ENCODE data around the gene PTPN7. TPM values are rescaled to one million over a fixed set of nuclear protein-coding genes. Genes with fewer than 3 reads are reported as not detected.

PTPN7 gene
- polyA plus RNA-seq, 1 experiment = not detected

- ChIA-PET POLR2A (no interaction called here), CTCF (interaction anchor here (0.6 to 1.1 kb wide), 2 partner anchors 140 to 142 kb away, joined by 3 to 10 read pairs; no protein-coding TSS in a partner anchor)
- H3K9me3 ChIP-seq (ENCODE audit: control insufficient read depth, insufficient read depth, low read length) = peaks cover 4% of the 10 kb centered on the region; the same call in 1 of the 2 replicates
- no peaks in the 10 kb centered on the region for H3K27me3 ChIP-seq (ENCODE audit: control insufficient read depth, insufficient read depth, low read length)
- no peak overlapping the region for H3K27ac ChIP-seq (ENCODE audit: low read depth, low read length)
- H3K4me3 ChIP-seq (ENCODE audit: low read depth, low read length) = no peak overlapping the region
- DNase-seq (ENCODE audit: low read depth, low spot score) = no peak
- TF ChIP-seq CTCF (IDR thresholded peaks at IDR 0.05; ENCODE audit: low read depth, low read length) = no peak
Measured at GRCh38 chr1:202140833-202141232, 19.6 kb downstream of the PTPN7 start.

GRCh38 chr1:202135221-202135721 is 25.1 kb downstream of the PTPN7 start:
- H3K4me3 ChIP-seq (ENCODE audit: low read depth, low read length) = no peak overlapping the region
- no peaks in the 10 kb centered on the region for H3K27me3 ChIP-seq (ENCODE audit: control insufficient read depth, insufficient read depth, low read length)
- DNase-seq (ENCODE audit: low read depth, low spot score) = peak; percentile 30
- no peaks in the 10 kb centered on the region for H3K9me3 ChIP-seq (ENCODE audit: control insufficient read depth, insufficient read depth, low read length)
- H3K27ac ChIP-seq (ENCODE audit: low read depth, low read length) = no peak overlapping the region
- TF ChIP-seq CTCF (IDR thresholded peaks at IDR 0.05; ENCODE audit: low read depth, low read length) = peak; percentile 85
- POLR2A ChIA-PET = interaction anchor here (1.7 kb wide), 1 partner anchor 8 kb away, joined by 5 read pairs; no protein-coding TSS in a partner anchor
- CTCF ChIA-PET = interaction anchor here (0.5 to 3.9 kb wide), 23 partner anchors 9 to 427 kb away, joined by 3 to 43 read pairs (median 3); partner anchors contain the start of genes ARL8A, ELF3 and GPR37L1

- Histone ChIP-seq H3K4me3 (ENCODE audit: low read depth, low read length) (no peak overlapping the region), H3K9me3 (ENCODE audit: control insufficient read depth, insufficient read depth, low read length) (no peaks in the 10 kb centered on the region), H3K27me3 (ENCODE audit: control insufficient read depth, insufficient read depth, low read length) (no peaks in the 10 kb centered on the region), H3K27ac (ENCODE audit: low read depth, low read length) (no peak overlapping the region)
- no peak for DNase-seq (ENCODE audit: low read depth, low spot score)
- POLR2A ChIA-PET = interaction anchor here (1.7 kb wide), 1 partner anchor 8 kb away, joined by 5 read pairs; no protein-coding TSS in a partner anchor
- CTCF ChIA-PET = interaction anchor here (0.5 to 3.9 kb wide), 15 partner anchors 9 to 426 kb away, joined by 3 to 43 read pairs (median 5); partner anchors contain the start of genes ARL8A and GPR37L1
- no peak for TF ChIP-seq CTCF (IDR thresholded peaks at IDR 0.05; ENCODE audit: low read depth, low read length)
Measured at GRCh38 chr1:202134645-202135172, 25.7 kb downstream of the PTPN7 start.

GRCh38 chr1:202133989-202134388 is 26.4 kb downstream of the PTPN7 start:
- no peak for DNase-seq (ENCODE audit: low read depth, low spot score)
- TF ChIP-seq CTCF (IDR thresholded peaks at IDR 0.05; ENCODE audit: low read depth, low read length) = no peak
- ChIA-PET CTCF (interaction anchor here (0.8 to 3.9 kb wide), 7 partner anchors 9 to 134 kb away, joined by 3 to 43 read pairs (median 4); partner anchors contain the start of gene GPR37L1), POLR2A (interaction anchor here (1.7 kb wide), 1 partner anchor 9 kb away, joined by 5 read pairs; no protein-coding TSS in a partner anchor)
- Histone ChIP-seq H3K27ac (ENCODE audit: low read depth, low read length) (no peak overlapping the region), H3K27me3 (ENCODE audit: control insufficient read depth, insufficient read depth, low read length) (no peaks in the 10 kb centered on the region), H3K9me3 (ENCODE audit: control insufficient read depth, insufficient read depth, low read length) (no peaks in the 10 kb centered on the region), H3K4me3 (ENCODE audit: low read depth, low read length) (no peak overlapping the region)

GRCh38 chr1:202133496-202133895 is 26.9 kb downstream of the PTPN7 start:
- no peak for TF ChIP-seq CTCF (IDR thresholded peaks at IDR 0.05; ENCODE audit: low read depth, low read length)
- no peaks in the 10 kb centered on the region for H3K9me3 ChIP-seq (ENCODE audit: control insufficient read depth, insufficient read depth, low read length)
- ChIA-PET CTCF (interaction anchor here (0.7 to 3.9 kb wide), 5 partner anchors 10 to 826 kb away, joined by 3 to 43 read pairs (median 3); partner anchors contain the start of gene GPR37L1), POLR2A (no interaction called here)
- H3K27me3 ChIP-seq (ENCODE audit: control insufficient read depth, insufficient read depth, low read length) = no peaks in the 10 kb centered on the region
- no peak for DNase-seq (ENCODE audit: low read depth, low spot score)
- no peak overlapping the region for H3K4me3 ChIP-seq (ENCODE audit: low read depth, low read length)
- H3K27ac ChIP-seq (ENCODE audit: low read depth, low read length) = no peak overlapping the region
